WTC11 (cell line): ENCODE data around the gene MAP1S.

Experiments
- ESRRA ChIP-seq: sonication (generic); formaldehyde crosslinking; IDR thresholded peaks from 2 replicates; pipeline ENCODE4 v1.8.1; 2022; ENCODE audit warnings: mild to moderate bottlenecking, missing genetic modification reagents, borderline replicate concordance
- TF ChIP-seq, protein P1 (sequence below): fragments of 200-600 bp; IDR thresholded peaks from 2 replicates; pipeline ENCODE4 v1.8.0; 2022; ENCODE audit warnings: antibody characterized with exemption

DNA sequence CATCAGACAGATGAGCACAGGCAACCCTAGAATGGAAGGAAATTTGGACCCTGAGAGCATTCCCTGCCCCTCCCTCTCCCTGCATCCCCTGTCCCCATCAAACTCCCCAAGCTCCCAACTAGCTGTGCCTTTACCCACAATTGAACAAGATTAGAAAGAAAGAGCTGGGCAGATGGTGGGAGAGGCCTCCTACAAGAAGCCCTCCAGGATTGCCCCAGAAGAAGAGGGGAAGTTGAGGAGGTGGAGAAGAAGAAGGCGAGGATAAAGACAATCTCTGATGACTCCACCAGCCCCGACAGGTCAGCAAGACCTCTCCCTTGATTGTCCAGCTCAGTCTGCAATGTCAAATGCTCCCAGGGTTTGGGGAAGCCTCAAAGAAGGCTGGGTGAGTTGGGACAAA, 43.0 kb upstream of the MAP1S start:
- TF ChIP-seq, protein P1, sequence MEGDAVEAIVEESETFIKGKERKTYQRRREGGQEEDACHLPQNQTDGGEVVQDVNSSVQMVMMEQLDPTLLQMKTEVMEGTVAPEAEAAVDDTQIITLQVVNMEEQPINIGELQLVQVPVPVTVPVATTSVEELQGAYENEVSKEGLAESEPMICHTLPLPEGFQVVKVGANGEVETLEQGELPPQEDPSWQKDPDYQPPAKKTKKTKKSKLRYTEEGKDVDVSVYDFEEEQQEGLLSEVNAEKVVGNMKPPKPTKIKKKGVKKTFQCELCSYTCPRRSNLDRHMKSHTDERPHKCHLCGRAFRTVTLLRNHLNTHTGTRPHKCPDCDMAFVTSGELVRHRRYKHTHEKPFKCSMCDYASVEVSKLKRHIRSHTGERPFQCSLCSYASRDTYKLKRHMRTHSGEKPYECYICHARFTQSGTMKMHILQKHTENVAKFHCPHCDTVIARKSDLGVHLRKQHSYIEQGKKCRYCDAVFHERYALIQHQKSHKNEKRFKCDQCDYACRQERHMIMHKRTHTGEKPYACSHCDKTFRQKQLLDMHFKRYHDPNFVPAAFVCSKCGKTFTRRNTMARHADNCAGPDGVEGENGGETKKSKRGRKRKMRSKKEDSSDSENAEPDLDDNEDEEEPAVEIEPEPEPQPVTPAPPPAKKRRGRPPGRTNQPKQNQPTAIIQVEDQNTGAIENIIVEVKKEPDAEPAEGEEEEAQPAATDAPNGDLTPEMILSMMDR, result no peak
- no peak for TF ChIP-seq ESRRA (CRISPR knock-in tag)
